Measurements from ENCODE around the gene BBS10.
"Not testable (repeated sequence)": the region's sequence is repeated elsewhere in the genome, so short reads cannot be mapped to it uniquely, and the experiment has no call there.

BBS10 gene

DNA sequence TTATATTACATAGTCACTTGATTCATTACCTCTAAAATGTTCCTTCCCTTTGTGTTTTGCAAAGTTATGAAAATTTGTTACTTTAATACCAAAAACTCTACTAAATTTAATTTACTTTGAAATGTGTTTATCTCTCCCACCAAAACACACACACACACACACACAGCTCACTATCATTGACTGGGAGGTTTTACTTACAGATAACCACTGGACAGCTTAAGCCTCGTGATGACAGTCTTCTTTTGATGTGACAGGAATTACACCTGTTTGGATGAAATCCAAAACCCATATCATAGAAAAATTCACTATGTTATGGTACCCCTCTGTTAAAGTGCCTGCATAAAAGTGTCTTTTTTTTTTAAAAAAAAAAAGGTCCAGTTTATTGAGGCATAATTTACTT is 15.6 kb downstream of the BBS10 start:
- no peak for FAIRE-seq

DNA sequence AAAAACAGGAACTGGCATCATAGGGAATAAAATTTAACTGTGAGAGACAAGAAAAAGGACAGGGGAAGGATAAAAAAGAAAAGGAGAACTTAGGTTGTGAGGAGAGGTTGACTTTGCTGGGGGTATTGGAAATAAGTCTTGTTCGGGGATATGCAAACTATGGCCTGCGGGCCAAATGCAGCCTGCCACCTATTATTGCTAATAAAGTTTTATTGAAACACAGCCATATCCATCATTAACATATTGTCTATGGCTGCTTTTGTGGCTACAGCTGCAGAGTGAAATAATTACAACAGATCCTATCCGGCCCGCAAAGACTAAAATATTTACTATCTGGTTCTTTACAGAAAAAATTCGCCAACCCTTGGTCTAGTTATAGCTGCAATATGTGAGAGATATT is 18.6 kb downstream of the BBS10 start:
- DNase-seq (ENCODE audit: insufficient read length, low spot score) = no peak
- no peak for FAIRE-seq

More for the DNA sequence above, 15.6 kb downstream of the BBS10 start:
- DNase-seq (ENCODE audit: insufficient read length, low spot score) = no peak

- FAIRE-seq = peak; percentile 38
Measured at GRCh38 chr12:76329159-76329558, 19.1 kb downstream of the BBS10 start.

GRCh38 chr12:76319595-76320319 is 28.5 kb downstream of the BBS10 start:
- DNase-seq (ENCODE audit: insufficient read length, low spot score); FAIRE-seq: not testable (repeated sequence)

More at GRCh38 chr12:76329159-76329558, 19.1 kb downstream of the BBS10 start:
- peak; percentile 68 for DNase-seq (ENCODE audit: insufficient read length, low spot score)

DNA sequence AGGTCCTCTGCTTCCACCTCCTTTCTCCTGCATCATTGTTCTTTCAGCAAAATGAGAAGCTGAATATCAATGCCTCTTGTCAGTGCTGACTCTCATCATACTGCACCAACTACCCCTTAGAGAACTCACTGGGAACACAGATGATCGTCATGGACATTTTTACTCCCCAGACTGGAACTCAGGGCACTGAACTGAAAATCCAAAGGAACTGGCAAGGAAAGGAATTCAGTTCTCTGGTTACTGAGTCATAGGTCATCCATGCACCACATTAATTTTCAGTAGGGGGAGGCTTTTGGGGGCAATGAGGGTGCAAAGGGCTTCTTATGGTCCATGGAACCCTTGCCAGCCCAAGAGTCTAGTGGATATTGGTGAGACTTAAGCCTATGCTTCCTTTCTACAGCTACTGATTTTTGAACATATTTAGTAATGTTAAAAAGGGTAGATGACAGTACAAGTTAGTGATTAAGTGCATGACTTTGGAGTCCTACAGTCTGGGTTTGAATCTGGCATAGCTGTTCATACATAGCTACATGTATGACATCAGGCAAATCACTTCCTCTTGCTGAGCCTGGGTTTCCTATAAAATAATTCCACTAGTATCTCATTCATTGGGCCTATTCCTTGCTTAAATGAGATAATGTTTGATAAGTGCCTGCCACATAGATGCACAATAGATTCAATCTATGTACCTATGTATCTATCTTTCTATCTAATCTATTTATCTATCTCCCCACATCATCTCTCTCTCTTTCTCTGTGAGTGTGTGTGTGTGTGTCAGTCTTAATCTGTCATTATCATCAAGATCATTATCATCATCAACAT is 29.2 kb downstream of the BBS10 start:
- no peak for FAIRE-seq
- no peak for DNase-seq (ENCODE audit: insufficient read length, low spot score)

DNA sequence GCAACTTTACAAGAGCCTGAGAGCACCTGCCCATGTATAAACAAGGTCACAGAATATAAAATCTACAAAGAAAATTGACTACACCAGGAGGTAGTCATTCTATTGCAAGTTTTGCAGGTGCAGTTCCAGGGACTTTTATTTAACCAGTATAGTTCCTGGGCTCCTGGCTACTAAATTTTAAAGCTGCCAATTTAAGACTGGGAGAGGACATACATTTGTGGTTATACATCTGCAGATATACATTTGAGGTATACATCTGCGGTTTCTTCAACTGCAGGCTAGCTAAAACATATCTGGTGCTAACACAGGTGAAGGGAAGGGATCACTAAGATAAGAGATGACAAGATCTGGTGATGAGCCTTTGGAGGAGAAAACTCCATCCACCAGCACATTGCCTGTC is 30.2 kb downstream of the BBS10 start:
- no peak for FAIRE-seq

GRCh38 chr12:76316468-76316867 is 31.7 kb downstream of the BBS10 start:
- FAIRE-seq = no peak
- no peak for DNase-seq (ENCODE audit: insufficient read length, low spot score)

More for the DNA sequence above, 30.2 kb downstream of the BBS10 start:
- DNase-seq (ENCODE audit: insufficient read length, low spot score) = no peak

- DNase-seq (ENCODE audit: insufficient read length, low spot score) (no peak), FAIRE-seq (no peak)
Measured at GRCh38 chr12:76313299-76313698, 34.9 kb downstream of the BBS10 start.

DNA sequence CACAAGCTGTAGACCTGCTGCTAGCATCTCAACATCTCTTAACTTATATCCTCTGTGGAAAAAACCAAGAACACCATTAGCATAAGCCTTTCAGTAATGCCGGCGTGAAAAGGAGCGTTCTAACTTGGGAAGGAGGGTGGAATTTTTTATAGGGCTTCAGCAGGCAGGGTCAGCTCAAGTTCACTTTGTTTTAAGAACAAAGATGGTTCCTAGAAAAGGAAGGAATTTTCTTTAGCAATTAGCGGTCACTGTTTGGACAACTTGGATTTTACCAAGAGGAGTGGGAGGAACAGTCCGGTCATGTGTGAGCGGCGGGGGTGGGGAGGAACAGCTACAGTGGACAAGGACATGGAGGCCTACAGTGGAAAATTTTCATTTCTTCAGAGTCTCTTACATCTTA is 35.9 kb downstream of the BBS10 start:
- DNase-seq (ENCODE audit: insufficient read length, low spot score) = no peak
- no peak for FAIRE-seq

- DNase-seq (ENCODE audit: insufficient read length, low spot score) (no peak), FAIRE-seq (no peak)
Measured at GRCh38 chr12:76311796-76312195, 36.4 kb downstream of the BBS10 start.

DNA sequence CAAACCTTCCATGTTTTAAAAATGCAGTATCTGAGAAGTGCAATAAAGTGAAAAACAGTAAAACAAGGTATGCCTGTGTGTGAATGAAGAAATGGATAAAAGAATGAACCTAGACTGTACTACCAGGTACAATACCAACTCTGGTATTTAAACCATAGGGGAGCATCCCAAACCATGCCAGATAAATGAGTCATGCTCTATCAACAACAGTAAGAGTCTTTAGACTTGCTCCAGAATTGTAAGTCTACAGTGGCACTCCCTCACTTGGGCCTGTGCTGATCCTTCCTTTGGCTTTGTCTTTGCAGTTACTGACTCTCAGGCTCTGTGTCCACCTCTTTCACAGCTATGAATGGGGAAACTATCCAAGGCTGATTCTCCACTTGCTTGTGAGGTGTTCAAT is 38.1 kb downstream of the BBS10 start:
- FAIRE-seq = no peak

DNA sequence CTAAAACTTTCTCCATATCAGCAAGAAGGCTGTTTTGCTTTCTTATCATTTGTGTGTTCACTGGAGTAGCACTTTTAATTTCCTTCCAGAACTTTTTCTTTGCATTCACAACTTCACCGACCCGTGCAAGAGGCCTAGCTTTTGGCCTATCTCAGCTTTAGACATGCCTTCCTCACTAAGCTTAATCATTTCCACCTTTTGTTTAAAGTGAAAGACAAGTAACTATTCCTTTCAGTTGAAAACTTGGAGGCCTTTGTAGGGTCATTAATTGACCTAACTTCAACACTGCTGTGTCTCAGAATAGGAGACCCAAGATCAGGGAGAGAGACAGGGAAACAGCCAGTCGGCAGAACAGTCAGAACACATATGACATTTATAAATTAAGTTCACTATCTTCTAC is 39.3 kb downstream of the BBS10 start:
- FAIRE-seq (no peak), DNase-seq (ENCODE audit: insufficient read length, low spot score) (no peak)

More for the DNA sequence above, 38.1 kb downstream of the BBS10 start:
- DNase-seq (ENCODE audit: insufficient read length, low spot score) = peak; percentile 38

DNA sequence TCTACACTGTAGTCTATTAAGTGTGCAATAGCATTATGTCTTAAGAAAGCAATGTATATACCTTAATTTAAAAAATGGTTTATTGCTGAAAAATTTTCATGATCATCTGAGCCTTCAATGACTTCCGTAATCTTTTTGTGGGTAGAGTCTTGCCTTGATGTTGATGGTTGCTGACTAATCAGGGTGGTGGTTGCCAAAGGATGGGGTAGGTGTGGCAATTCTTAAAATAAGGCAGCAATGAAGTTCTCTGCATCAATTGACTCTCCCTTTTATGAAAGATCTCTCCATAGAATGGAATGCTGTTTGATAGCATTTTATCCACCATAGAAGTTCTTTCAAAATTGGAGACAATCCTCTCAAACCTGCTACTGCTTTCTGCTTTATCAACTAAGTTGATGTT is 41.1 kb downstream of the BBS10 start:
- DNase-seq (ENCODE audit: insufficient read length, low spot score) (no peak), FAIRE-seq (no peak)

DNA sequence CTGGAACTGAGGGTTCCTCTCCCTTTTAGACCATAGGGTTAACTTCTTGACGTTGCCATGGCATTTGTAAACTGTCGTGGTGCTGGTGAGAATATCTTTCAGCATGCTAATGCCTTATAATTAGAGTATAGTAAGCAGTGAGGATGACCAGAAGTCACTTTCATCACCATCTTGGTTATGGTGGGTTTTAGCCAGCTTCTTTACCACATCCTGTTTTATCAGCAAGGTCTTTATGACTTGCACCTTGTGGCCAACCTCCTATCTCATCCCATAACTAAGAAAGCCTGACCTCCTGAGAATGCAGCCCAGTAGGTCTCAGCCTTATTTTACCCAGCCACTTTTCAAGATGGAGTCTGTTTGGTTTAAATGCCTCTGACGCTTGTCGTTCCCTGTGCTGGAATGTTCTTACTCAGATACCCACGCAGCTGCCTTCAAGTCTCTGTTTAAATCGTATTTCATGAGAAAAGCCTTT is 44.2 kb downstream of the BBS10 start:
- DNase-seq (ENCODE audit: insufficient read length, low spot score) = no peak
- FAIRE-seq = no peak

DNA sequence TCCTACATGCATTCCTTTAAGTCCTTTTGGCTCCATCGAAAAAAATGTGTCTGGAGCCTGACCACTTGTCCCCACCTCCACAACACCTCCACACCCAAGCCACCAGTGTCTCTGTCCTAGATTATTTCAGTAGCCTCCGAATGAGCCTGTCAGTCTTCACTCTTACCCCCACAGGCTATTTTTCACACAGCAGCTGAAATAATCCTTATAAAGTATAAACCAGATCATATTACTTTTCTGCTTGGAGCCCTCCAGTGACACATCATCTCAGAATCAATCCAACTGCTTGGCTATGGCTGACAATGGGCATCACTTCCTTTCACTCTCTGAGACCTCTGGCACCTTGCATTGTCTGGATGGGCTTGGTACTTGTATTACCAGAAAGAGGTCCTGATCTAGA is 44.9 kb downstream of the BBS10 start:
- DNase-seq (ENCODE audit: insufficient read length, low spot score) = peak; percentile 14
- FAIRE-seq = no peak

DNA sequence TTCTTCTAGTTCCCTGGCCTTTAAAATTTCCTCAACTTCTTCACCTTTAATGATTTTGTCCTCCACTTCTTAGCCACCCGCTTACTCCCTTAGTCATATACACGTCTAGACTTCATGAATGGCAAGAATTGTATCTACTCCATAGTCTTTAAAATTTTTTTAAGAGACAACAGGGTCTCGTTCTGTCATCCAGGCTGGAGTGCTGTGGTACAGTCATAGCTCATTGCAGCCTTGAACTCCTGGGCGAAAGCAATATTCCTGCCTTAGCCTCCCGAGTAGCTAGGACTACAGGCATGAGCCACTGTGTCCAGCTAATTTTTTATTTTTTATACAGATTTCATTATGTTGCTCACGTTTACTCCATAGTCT is 47.9 kb downstream of the BBS10 start:
- no peak for FAIRE-seq
- no peak for DNase-seq (ENCODE audit: insufficient read length, low spot score)

- DNase-seq (ENCODE audit: insufficient read length, low spot score) (no peak), FAIRE-seq (no peak)
Measured at GRCh38 chr12:76299536-76300296, 48.5 kb downstream of the BBS10 start.

All from HTR-8/SVneo (cell line).